Measurements from ENCODE around the gene IBTK. TPM values are rescaled to one million over a fixed set of nuclear protein-coding genes. Genes with fewer than 3 reads are reported as not detected.

The IBTK gene
- polyA plus RNA-seq, 1 donor (not counting 4 experiments of a cell fraction or from before 2014, with no cell fraction given) = 27.0 TPM

GRCh38 chr6:82208913-82209312 lies 38.6 kb downstream of the IBTK start:
- no peak overlapping the region for H2AFZ ChIP-seq (ENCODE audit: control insufficient read depth, low read length)
- FAIRE-seq = no peak
- dilution Hi-C loops (cut with MboI; ENCODE audit: extremely low pct_ligation_motif_present, low sequenced_read_pairs) = no loop called here
- H3K9ac ChIP-seq (ENCODE audit: control insufficient read depth, extremely low read depth, insufficient read depth, low read length) = no peak overlapping the region
- H3K27me3 ChIP-seq (ENCODE audit: control insufficient read depth, extremely low read depth, insufficient read depth, low read length) = no peaks in the 10 kb centered on the region
- H3K9me1 ChIP-seq (ENCODE audit: control insufficient read depth, extremely low read depth, insufficient read depth, low read length) = no peaks in the 10 kb centered on the region
- H3K4me3 ChIP-seq (ENCODE audit: control insufficient read depth in 2 of 3, extremely low read depth in 1 of 3, insufficient read depth in 2 of 3, low read depth in 1 of 3, low read length in 3 of 3) = no peak overlapping the region
- no peaks in the 10 kb centered on the region for H3K79me2 ChIP-seq (ENCODE audit: control insufficient read depth, insufficient read depth, low read length)
- TF ChIP-seq EZH2 (IDR thresholded peaks at IDR 0.05; ENCODE audit: low read length) = no peak
- no peak for TF ChIP-seq CTCF (optimal IDR thresholded peaks at IDR 0.05 in 1 of 3, IDR thresholded peaks at IDR 0.05 in 1 of 3, conservative IDR thresholded peaks at IDR 0.05 in 1 of 3; ENCODE audit: extremely low read depth in 1 of 3, insufficient read depth in 2 of 3, low read length in 3 of 3)
- H3K4me1 ChIP-seq (ENCODE audit: control insufficient read depth, extremely low read depth, insufficient read depth, low read length) = no peaks in the 10 kb centered on the region
- no peaks in the 10 kb centered on the region for H3K9me3 ChIP-seq (ENCODE audit: control insufficient read depth, low read depth, low read length)
- no peak overlapping the region for H3K4me2 ChIP-seq (ENCODE audit: control insufficient read depth, extremely low read depth, insufficient read depth, low read depth, low read length)
- H3K36me3 ChIP-seq (ENCODE audit: control insufficient read depth in 2 of 2, extremely low read depth in 1 of 2, insufficient read depth in 2 of 2, low read length in 2 of 2) = peaks cover 0 to 9% of the 10 kb centered on the region in 2 experiments
- no peaks in the 10 kb centered on the region for H4K20me1 ChIP-seq (ENCODE audit: control insufficient read depth, extremely low read depth, insufficient read depth, low read length)
- H3K27ac ChIP-seq (ENCODE audit: control insufficient read depth, insufficient read depth, low read length) = no peak overlapping the region
- DNase-seq (ENCODE audit: low read depth, low spot score) = no peak

GRCh38 chr6:82205930-82206392 lies 41.6 kb downstream of the IBTK start:
- no peak overlapping the region for H3K4me3 ChIP-seq (ENCODE audit: control insufficient read depth in 2 of 3, extremely low read depth in 1 of 3, insufficient read depth in 2 of 3, low read depth in 1 of 3, low read length in 3 of 3)
- FAIRE-seq = no peak
- TF ChIP-seq EZH2 (IDR thresholded peaks at IDR 0.05; ENCODE audit: low read length) = no peak
- TF ChIP-seq CTCF (optimal IDR thresholded peaks at IDR 0.05 in 1 of 3, IDR thresholded peaks at IDR 0.05 in 1 of 3, conservative IDR thresholded peaks at IDR 0.05 in 1 of 3; ENCODE audit: extremely low read depth in 1 of 3, insufficient read depth in 2 of 3, low read length in 3 of 3) = no peak
- H3K4me1 ChIP-seq (ENCODE audit: control insufficient read depth, extremely low read depth, insufficient read depth, low read length) = no peaks in the 10 kb centered on the region
- no peak for DNase-seq (ENCODE audit: low read depth, low spot score)
- H3K36me3 ChIP-seq (ENCODE audit: control insufficient read depth in 2 of 2, extremely low read depth in 1 of 2, insufficient read depth in 2 of 2, low read length in 2 of 2) = peaks cover 7 to 8% of the 10 kb centered on the region in 2 experiments
- no peak overlapping the region for H2AFZ ChIP-seq (ENCODE audit: control insufficient read depth, low read length)
- H3K9me1 ChIP-seq (ENCODE audit: control insufficient read depth, extremely low read depth, insufficient read depth, low read length) = no peaks in the 10 kb centered on the region
- no peaks in the 10 kb centered on the region for H3K9me3 ChIP-seq (ENCODE audit: control insufficient read depth, low read depth, low read length)
- no peaks in the 10 kb centered on the region for H3K27me3 ChIP-seq (ENCODE audit: control insufficient read depth, extremely low read depth, insufficient read depth, low read length)
- no peaks in the 10 kb centered on the region for H4K20me1 ChIP-seq (ENCODE audit: control insufficient read depth, extremely low read depth, insufficient read depth, low read length)
- H3K4me2 ChIP-seq (ENCODE audit: control insufficient read depth, extremely low read depth, insufficient read depth, low read depth, low read length) = no peak overlapping the region
- no peak overlapping the region for H3K9ac ChIP-seq (ENCODE audit: control insufficient read depth, extremely low read depth, insufficient read depth, low read length)
- H3K79me2 ChIP-seq (ENCODE audit: control insufficient read depth, insufficient read depth, low read length) = no peaks in the 10 kb centered on the region
- dilution Hi-C loops (cut with MboI; ENCODE audit: extremely low pct_ligation_motif_present, low sequenced_read_pairs) = no loop called here
- H3K27ac ChIP-seq (ENCODE audit: control insufficient read depth, insufficient read depth, low read length) = no peak overlapping the region
